Smooth muscle cell (in vitro differentiated cells): ENCODE measurements around the gene NT5DC4. TPM values are rescaled to one million over a fixed set of nuclear protein-coding genes. Genes with fewer than 3 reads are reported as not detected.

ENCODE experiments used
- DNase-seq: peaks from one replicate; lab custom pipeline; 2025; ENCODE audit not compliant: unreplicated experiment; lab: John Stamatoyannopoulos, UW
- H2AFZ ChIP-seq: fragments of 200-600 bp; sonication (generic); 2 replicates; pipeline ENCODE4 v1.6.0; 2016; ENCODE audit warnings: antibody characterized with exemption, low read depth, mild to moderate bottlenecking
- H3F3A ChIP-seq: fragments of 200-600 bp; sonication (generic); 2 replicates; pipeline ENCODE4 v1.6.0; 2017; ENCODE audit warnings: antibody characterized with exemption, low read depth
- H3K27ac ChIP-seq: fragments of 200-600 bp; sonication (generic); 2 replicates; pipeline ENCODE4 v1.5.1; 2016; ENCODE audit warnings: low read depth, mild to moderate bottlenecking
- H3K27me3 ChIP-seq: fragments of 200-600 bp; sonication (generic); 2 replicates; pipeline ENCODE4 v1.6.1; 2016; ENCODE audit warnings: low read depth, mild to moderate bottlenecking
- H3K36me3 ChIP-seq: fragments of 200-600 bp; sonication (generic); 2 replicates; pipeline ENCODE4 v1.5.1; 2016; ENCODE audit warnings: low read depth
- H3K4me1 ChIP-seq: fragments of 200-600 bp; sonication (generic); 2 replicates; pipeline ENCODE4 v1.5.1; 2016; ENCODE audit warnings: low read depth
- H3K4me2 ChIP-seq: fragments of 200-600 bp; sonication (generic); 2 replicates; pipeline ENCODE4 v1.6.0; 2016; ENCODE audit warnings: mild to moderate bottlenecking
- H3K4me3 ChIP-seq: fragments of 200-600 bp; sonication (generic); 2 replicates; pipeline ENCODE4 v1.5.1; 2016; ENCODE audit warnings: mild to moderate bottlenecking
- H3K79me2 ChIP-seq: fragments of 200-600 bp; sonication (generic); 2 replicates; pipeline ENCODE4 v1.6.0; 2016; ENCODE audit warnings: low read depth, mild to moderate bottlenecking
- H3K9ac ChIP-seq: fragments of 200-600 bp; sonication (generic); 2 replicates; pipeline ENCODE4 v1.6.0; 2016; ENCODE audit warnings: low read depth
- H3K9me3 ChIP-seq: fragments of 200-600 bp; sonication (generic); replicated peaks from 2 replicates; pipeline ENCODE4 v1.5.1; 2016; ENCODE audit warnings: low read depth
- H4K20me1 ChIP-seq: fragments of 200-600 bp; sonication (generic); 2 replicates; pipeline ENCODE4 v1.6.0; 2016; ENCODE audit warnings: low read depth
- CTCF ChIP-seq: fragments of 200-600 bp; sonication (generic); IDR thresholded peaks from 2 replicates; pipeline ENCODE4 v1.5.1; 2017; ENCODE audit warnings: borderline replicate concordance, mild to moderate bottlenecking, antibody characterized with exemption; ENCODE audit not compliant: insufficient read depth, poor library complexity, severe bottlenecking
- WGBS: methylation state at CpG from one replicate; pipeline ENCODE4 v1.1.7; 2016; ENCODE audit warnings: low lambda C conversion rate; 5-methylcytosine and 5-hydroxymethylcytosine counted together
- polyA plus RNA-seq: library from polyadenylated mRNA; unstranded; fragments of >200 nt; fragmentation: Nextera tagmentation; extraction: Ambion mirVana; gene quantifications from 2 replicates; pipeline ENCODE4 v1.2.1, GENCODE V29; 2016
- total RNA-seq: library from RNA; depleted of rRNA; stranded (reverse); fragments of >200 nt; gene quantifications from 2 replicates; pipeline ENCODE4 v1.2.3, GENCODE V29; 2014

The NT5DC4 gene
- total and polyA plus RNA-seq, 2 experiments from 2014 or later = not detected

- no peak overlapping the region for H3K9ac ChIP-seq
- H3K36me3 ChIP-seq = no peaks in the 10 kb centered on the region
- H3K4me2 ChIP-seq = no peak overlapping the region
- H2AFZ ChIP-seq = no peak overlapping the region
- DNase-seq = no peak
- no peaks in the 10 kb centered on the region for H4K20me1 ChIP-seq
- no peaks in the 10 kb centered on the region for H3K79me2 ChIP-seq
- no peak for TF ChIP-seq CTCF
- H3F3A ChIP-seq = no peaks in the 10 kb centered on the region
- H3K9me3 ChIP-seq = no peaks in the 10 kb centered on the region
- no peak overlapping the region for H3K27ac ChIP-seq
- no peak overlapping the region for H3K4me3 ChIP-seq
- 66% methylated on average over 3 of the region's 3 CpGs for WGBS
- H3K27me3 ChIP-seq = no peaks in the 10 kb centered on the region
- H3K4me1 ChIP-seq = no peaks in the 10 kb centered on the region
Observed at GRCh38 chr2:112679484-112679883, 41.3 kb upstream of the NT5DC4 start.

GRCh38 chr2:112680666-112681101, 40.1 kb upstream of the NT5DC4 start:
- Histone ChIP-seq H3K9ac (no peak overlapping the region), H4K20me1 (no peaks in the 10 kb centered on the region), H2AFZ (no peak overlapping the region), H3K4me2 (no peak overlapping the region), H3K79me2 (no peaks in the 10 kb centered on the region), H3K9me3 (no peaks in the 10 kb centered on the region), H3K4me3 (no peak overlapping the region), H3K36me3 (no peaks in the 10 kb centered on the region), H3K27ac (no peak overlapping the region), H3K4me1 (no peaks in the 10 kb centered on the region), H3K27me3 (no peaks in the 10 kb centered on the region), H3F3A (no peaks in the 10 kb centered on the region)
- DNase-seq = no peak
- TF ChIP-seq CTCF = no peak
- WGBS = 93% methylated on average over 5 of the region's 5 CpGs

GRCh38 chr2:112682101-112682500, 38.7 kb upstream of the NT5DC4 start:
- Histone ChIP-seq H3K9me3 (no peaks in the 10 kb centered on the region), H3K79me2 (no peaks in the 10 kb centered on the region), H3K27ac (no peak overlapping the region), H3K4me3 (no peak overlapping the region), H3K36me3 (no peaks in the 10 kb centered on the region), H3K27me3 (no peaks in the 10 kb centered on the region), H2AFZ (no peak overlapping the region), H3K9ac (no peak overlapping the region), H3K4me1 (no peaks in the 10 kb centered on the region), H3K4me2 (no peak overlapping the region), H3F3A (no peaks in the 10 kb centered on the region), H4K20me1 (no peaks in the 10 kb centered on the region)
- no peak for DNase-seq
- 91% methylated on average over 7 of the region's 7 CpGs for whole genome bisulfite sequencing
- no peak for TF ChIP-seq CTCF
